ENCODE measurements around the gene SOAT2. TPM values are rescaled to one million over a fixed set of nuclear protein-coding genes. Genes with fewer than 3 reads are reported as not detected.

SOAT2 gene
- total RNA-seq, 1 experiment from 2014 or later: not detected

GRCh38 chr12:53113136-53113705 lies 9.9 kb downstream of the SOAT2 start:
- in situ Hi-C loops (cut with HindIII; ENCODE audit: low pct_unique_long_range_greater_than_20kb, low sequenced_read_pairs): no loop called here
- BruUV-seq (replicated peaks): no TSS peak
- Histone ChIP-seq H3K4me1 (ENCODE audit: control insufficient read depth, insufficient read depth, low read length) (no peaks in the 10 kb centered on the region), H3K27ac (ENCODE audit: low read length) (no peak overlapping the region), H3K4me3 (ENCODE audit: low read depth in 2 of 2, low read length in 2 of 2) (no peak overlapping the region), H3K9me3 (ENCODE audit: control insufficient read depth, insufficient read depth, low read depth, low read length) (peaks cover 3% of the 10 kb centered on the region; the same call in 1 of the 2 replicates), H3K27me3 (ENCODE audit: control insufficient read depth, insufficient read depth, low read length) (no peaks in the 10 kb centered on the region), H3K36me3 (ENCODE audit: control insufficient read depth, insufficient read depth, low read length) (no peaks in the 10 kb centered on the region)
- CTCF ChIA-PET: no interaction called here
- intact Hi-C loops (cut with micrococcal nuclease; ENCODE audit: unreplicated experiment): no loop called here
- DNase-seq (ENCODE audit: low read depth, low spot score): no peak
- ATAC-seq: no peak
- POLR2A ChIA-PET: no interaction called here
- TF ChIP-seq CTCF (IDR thresholded peaks at IDR 0.05): no peak
- TF ChIP-seq SIN3A (IDR thresholded peaks at IDR 0.05; ENCODE audit: borderline replicate concordance, insufficient read depth, low read depth, low read length): no peak
- TF ChIP-seq TCF7L2 (IDR thresholded peaks at IDR 0.05; ENCODE audit: low read depth, low read length): no peak
- no peak for TF ChIP-seq POLR2AphosphoS5 (IDR thresholded peaks at IDR 0.05; ENCODE audit: low read depth, low read length)
- no peak for TF ChIP-seq REST (IDR thresholded peaks at IDR 0.05; ENCODE audit: insufficient read depth in 1 of 2, low read depth in 2 of 2, low read length in 1 of 2)

GRCh38 chr12:53113951-53114350 lies 10.7 kb downstream of the SOAT2 start:
- POLR2A ChIA-PET: no interaction called here
- CTCF ChIA-PET: no interaction called here
- no peaks in the 10 kb centered on the region for H3K4me1 ChIP-seq (ENCODE audit: control insufficient read depth, insufficient read depth, low read length)
- BruUV-seq (replicated peaks): no TSS peak
- H3K9me3 ChIP-seq (ENCODE audit: control insufficient read depth, insufficient read depth, low read depth, low read length): peaks cover 3% of the 10 kb centered on the region; the same call in 1 of the 2 replicates
- no peak overlapping the region for H3K4me3 ChIP-seq (ENCODE audit: low read depth in 2 of 2, low read length in 2 of 2)
- in situ Hi-C loops (cut with HindIII; ENCODE audit: low pct_unique_long_range_greater_than_20kb, low sequenced_read_pairs): no loop called here
- no peak for ATAC-seq
- no peaks in the 10 kb centered on the region for H3K36me3 ChIP-seq (ENCODE audit: control insufficient read depth, insufficient read depth, low read length)
- no peak overlapping the region for H3K27ac ChIP-seq (ENCODE audit: low read length)
- TF ChIP-seq CTCF (IDR thresholded peaks at IDR 0.05): no peak
- intact Hi-C loops (cut with micrococcal nuclease; ENCODE audit: unreplicated experiment): no loop called here
- no peaks in the 10 kb centered on the region for H3K27me3 ChIP-seq (ENCODE audit: control insufficient read depth, insufficient read depth, low read length)
- DNase-seq (ENCODE audit: low read depth, low spot score): no peak

Measured in Panc1 (cell line).